AG08396 (cell line): ENCODE results near the gene TOMM5.

ENCODE experiments used
- DNase-seq: peaks from one replicate; pipeline ENCODE4 v3.0.0; 2012; ENCODE audit warnings: low spot score, mixed read lengths

Gene TOMM5

DNA sequence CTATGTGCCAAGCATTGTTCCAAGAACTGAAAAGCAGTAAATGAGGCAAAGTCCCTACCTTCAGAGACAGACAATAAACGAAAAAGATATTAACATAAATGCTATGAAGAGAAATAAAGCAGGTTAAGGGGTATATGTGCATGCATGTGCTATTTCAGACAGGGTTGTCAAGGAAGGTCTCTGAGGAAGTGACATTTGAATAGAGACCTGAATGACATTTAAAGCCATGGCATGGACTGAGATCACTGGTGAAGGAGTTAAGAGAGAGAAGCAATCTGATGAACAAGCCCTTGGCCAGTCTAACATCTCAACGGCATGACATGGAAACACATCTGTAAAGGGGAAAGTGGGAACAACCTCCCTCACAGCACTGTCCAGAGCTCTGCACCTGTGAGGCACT is 30.7 kb downstream of the TOMM5 start:
- no peak for DNase-seq

DNA sequence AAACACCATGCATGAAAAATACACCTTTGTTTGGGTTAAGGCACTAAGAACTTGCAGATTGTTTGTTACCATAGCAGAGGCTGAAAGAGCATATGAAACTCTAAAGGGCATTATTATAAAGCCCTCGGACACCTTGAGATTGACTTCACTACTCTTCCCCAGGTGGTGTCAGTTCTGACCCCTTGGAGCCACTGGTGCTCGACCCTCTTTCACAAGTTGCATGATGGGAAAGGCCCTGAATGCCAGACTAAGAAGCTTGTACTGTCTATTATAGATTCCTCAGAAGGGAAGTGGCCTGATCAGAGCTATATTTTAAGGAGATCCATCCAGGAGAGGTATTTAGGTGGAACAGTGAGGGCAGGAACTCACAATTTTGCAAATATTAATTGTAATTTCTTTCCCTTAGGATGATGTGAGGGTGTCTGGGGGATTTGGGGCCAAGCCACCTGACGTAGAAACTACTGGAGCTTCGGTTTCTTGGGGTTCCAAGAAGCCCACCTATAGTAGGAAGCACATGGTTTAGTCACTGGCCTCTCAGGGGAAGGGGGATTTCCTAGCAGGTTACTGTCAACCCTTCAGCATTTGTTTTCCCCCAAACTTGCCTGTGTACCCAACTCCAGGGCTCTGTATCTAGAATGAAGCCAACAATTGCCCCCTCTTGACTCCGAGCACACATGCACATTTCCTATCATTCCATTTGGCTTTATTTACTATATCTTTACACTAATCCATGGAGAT is 32.4 kb downstream of the TOMM5 start:
- DNase-seq: no peak

DNA sequence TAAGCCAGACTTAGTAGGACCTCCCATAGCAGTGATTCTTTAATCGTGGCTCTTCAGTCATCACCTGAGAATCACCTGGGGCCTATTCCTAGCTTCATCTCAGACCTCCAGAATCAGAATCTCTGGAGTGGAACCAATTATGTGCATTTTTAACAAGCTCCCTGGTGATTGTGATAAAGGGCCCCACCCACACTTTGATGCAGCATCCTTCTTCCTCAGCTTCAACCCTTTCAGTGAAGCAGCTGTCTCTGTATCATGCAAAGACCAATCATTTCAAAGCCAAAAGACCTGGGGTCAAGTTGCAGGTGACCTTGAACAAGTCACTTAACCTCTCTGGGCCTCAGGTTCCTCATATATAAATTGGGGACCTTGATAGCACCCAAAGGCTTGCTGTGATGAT is 33.3 kb downstream of the TOMM5 start:
- DNase-seq: no peak

DNA sequence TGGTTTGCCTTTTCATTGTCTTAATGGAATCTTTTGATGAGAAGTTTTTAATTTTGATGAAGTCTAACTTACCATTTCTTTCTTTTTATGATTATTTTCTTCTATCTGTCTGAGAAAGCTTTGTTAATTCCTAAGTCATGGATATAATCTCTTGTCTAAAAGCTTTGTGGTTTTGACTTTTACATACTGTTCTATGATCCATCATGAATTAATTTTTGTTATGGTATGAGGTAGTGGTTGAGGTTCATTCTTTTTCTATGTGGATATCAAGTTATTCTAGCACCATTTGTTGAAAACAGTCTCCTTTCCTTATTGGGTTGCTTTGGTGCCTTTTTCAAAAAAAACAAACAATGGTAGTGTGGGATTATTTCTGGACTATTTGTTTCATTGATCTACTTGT is 36.6 kb downstream of the TOMM5 start:
- no peak for DNase-seq

DNA sequence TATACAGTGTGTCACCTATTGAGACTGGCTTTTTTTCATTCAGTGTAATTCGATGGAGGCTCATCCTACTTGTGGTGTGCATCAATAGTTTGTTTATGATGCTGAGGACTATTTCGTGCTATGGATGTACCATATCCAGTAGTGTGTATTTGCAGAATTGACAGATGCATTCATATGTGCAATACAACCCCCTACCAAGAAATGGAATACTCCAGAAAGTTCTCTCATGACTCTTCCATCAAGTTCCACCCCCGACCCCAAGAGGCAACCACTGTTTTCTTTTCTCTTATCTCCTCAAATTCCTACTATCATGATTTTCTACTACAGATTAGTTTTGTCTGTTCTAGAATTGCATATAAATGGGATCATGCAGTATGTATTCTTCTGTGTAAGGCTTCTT is 38.1 kb downstream of the TOMM5 start:
- no peak for DNase-seq

DNA sequence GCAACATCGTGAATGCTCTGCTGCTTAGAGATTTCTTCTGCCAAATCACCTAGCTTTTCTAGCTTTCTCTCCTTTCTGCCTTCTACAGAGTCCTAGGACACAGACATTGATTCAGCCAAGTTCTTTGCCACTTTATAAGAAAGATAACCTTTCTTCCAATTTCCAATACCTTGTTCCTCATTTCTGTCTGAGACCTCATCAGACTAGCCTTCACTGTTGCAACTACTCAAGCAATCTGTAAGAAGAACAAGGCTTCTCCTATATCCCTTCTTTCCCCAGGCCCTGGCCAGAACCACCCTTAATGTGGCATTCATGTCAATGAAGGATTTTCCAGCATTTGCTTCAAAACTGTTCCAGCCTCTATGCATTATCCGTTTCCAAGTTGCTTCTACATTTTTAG is 40.5 kb downstream of the TOMM5 start:
- DNase-seq: no peak

DNA sequence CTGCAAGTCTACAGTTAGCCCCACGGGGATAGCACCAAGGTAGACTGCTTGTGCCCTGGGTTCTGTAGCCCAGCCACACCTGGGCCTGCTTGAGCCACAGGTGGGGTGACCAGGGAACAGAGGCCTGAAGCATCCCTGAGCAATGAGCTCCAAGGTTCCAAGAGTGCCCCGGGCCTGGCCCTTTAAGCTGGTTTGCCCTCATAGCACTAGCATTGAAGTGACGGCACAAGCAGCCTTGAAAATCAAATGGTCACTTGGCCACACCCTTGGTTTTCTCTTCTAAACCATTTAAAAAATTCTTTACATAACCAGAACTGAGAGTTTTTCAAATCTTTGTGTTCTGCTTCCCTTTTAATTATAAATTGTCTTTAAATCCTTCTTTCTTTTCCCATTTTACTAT is 40.9 kb downstream of the TOMM5 start:
- DNase-seq: no peak

DNA sequence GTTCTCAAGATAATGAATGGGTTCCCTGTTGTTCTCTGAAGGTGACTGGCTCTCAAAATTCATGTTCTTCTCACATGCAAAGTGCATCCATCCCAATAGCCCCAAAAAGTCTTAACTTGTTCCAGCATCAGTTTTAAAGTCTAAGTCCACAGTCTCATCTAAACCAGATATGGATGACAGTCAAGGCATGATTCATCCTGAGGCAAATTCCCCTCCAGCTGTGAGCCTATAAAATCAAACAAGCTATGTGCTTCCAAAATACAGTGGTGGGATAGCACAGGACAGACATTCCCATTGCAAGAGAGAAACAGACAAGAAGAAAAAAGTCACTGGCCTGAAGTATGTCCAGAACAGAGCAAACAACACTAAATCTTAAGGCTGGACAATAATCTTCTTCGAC is 41.6 kb downstream of the TOMM5 start:
- DNase-seq: no peak

DNA sequence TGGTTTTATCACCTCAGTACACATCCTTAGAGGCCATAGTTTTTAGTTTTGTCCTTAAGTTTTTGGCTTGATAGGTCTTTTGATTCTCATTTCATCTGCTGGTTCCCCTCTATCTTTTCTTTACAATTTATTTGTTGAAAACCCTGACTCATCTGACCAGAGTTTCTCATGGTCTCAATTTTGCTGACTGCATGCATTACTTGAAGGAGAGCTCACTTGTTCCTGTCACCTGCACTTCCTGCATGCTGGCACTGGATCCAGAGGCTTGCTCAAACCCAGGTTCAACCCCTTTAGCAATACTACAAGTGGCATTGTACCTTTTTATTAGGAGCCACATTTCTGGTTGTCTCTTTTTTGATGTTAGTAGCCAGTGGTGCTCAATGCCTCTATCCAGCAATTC is 42.9 kb downstream of the TOMM5 start:
- DNase-seq: no peak

DNA sequence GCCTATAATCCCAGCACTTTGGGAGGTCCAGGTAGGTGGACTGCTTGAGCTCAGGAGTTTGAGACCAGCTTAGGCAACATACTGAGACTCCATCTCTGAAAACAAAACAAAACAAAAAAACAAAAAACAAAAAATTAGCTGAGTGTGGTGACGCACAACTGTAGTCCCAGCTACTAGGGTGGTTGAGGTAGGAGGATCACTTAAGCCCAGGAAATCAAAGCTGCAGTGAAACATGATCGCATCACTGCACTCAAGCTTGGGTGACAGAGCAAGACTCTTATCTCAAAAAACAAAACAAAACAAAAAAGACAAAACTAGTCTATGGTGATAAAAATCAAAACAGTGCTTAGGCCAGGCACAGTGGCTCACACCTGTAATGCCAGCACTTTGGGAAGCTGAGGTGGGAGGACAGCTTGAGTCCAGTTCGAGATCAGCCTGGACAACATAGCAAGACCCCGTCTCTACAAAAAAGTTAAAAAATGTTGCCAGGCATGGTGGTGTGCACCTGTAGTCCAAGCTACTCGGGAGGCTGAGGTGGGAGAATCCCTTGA is 45.0 kb downstream of the TOMM5 start:
- no peak for DNase-seq

DNA sequence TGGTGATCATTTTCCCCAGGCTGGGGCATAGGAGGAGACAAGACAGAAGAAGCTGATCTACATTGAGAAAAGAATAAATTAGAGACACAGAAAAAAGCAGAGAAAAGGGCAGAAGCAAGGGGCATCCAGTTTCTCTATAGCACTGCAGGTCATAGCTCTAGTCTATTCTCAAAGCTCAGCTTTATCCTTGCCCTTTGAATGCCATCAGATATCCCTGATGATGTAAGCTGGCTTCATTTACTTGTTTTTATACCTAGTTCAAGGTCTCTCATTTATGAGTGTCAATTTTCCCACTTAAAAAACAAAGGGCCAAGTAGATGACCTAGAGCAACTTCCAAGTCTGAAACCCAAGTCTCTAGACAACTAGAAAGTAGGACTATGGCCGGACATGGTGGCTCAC is 48.9 kb downstream of the TOMM5 start:
- no peak for DNase-seq

DNA sequence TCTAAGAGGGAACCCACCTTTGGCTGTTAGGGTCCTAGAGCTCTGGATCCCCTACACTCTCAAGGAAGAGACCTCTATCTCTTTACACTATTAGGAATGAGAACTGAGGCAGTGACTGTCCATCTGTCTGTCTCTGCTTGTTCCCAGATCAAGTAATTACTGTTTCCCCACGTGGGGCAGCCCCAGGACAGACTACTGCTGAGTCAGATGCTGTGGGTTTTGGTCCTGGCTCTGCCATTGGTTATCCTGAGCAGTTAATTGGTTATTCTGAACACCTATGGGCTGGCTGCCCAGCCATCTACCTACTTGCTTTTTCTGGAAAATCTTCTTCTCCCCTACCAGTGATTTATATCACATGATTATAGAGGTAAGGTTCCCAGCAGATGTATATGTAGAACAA is 49.5 kb downstream of the TOMM5 start:
- DNase-seq: no peak

DNA sequence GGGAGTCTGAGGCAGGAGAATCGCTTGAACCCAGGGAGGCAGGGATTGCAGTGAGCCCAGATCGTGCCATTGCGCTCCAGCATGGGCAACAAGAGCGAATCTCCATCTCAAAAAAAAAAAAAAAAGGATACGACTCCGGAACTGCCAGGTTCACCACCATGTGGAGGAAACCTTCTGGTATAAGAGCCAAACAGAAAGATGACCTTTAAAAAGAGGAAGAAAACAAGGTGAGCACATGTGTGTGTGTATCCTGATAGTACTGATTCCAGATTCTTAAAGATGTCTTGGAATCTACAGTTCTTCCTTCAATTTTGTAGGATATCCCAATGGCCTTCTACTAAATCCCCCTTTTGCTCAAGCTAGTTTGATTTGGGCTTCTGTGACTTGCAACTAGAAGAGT is 49.9 kb downstream of the TOMM5 start:
- no peak for DNase-seq

DNA sequence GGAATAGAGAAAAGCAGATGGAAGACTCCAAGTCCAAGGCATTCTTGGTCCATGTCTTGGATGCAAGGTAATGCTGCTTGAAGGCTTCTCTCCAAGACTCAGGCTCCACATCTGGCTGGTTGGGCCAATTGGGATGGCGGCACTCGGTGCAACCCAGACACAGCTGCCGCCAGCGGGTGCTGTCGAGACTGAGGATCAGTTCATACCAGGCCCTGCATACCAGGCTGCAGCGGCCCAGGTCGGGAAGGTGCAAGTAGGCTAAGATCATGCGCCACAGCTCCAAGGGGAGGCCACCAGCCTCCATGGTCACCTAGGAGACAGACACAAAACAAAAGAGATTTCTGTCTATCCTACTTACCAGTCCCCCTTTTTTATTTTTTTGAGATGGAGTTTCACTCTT is 50.9 kb downstream of the TOMM5 start:
- DNase-seq: no peak

DNA sequence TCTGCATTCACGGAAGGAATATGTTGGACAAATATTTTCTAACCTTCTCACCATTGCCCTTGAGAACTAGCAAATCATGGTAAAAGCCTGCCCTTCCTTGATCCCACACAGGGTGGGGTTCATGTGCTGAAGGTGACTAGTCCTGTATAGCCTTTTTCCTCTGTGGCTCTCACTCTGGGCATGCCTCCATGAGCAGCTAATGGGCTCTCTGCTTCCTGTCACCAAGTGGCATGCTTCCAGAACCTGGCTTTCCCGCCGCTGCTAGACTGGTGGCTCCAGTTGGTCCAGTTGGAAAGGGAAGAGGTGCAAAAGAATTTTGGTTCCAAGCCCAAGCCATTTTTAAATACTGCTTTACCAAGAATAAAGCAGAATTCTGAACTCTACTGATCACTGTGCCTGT is 51.8 kb downstream of the TOMM5 start:
- no peak for DNase-seq

DNA sequence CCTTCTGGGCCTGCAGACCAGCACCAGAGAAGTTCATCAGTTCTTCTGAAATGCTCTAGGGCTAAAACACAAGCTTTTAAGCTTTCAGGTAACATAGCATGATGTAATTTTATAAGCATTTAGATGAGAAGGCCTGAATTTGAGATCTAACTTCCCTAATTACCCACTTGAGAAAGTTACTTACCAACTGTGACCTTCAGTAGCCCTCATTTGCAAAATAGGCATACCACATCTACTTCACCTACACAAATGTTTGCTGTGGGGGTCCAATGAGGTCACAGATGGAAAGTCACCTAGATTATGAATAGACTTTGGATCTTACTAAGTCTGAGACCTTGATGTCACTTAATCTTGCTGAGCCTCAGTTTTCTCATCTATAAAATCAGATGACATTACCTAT is 52.8 kb downstream of the TOMM5 start:
- DNase-seq: no peak
